Neuronal stem cell (in vitro differentiated cells): Measurements from ENCODE around the gene RBFOX2.

Source experiments
- DNase-seq: peaks from one replicate; pipeline ENCODE4 v3.0.0-alpha.2; 2013; ENCODE audit warnings: low spot score
- H2AFZ ChIP-seq: one replicate; pipeline ENCODE4 v1.6.1; 2013; ENCODE audit warnings: mild to moderate bottlenecking, low read length, inconsistent platforms
- H2AK5ac ChIP-seq: 2 replicates; pipeline ENCODE4 v1.6.1; 2013; ENCODE audit warnings: low read depth, mild to moderate bottlenecking, inconsistent platforms, low read length, moderate library complexity, mixed read lengths
- H2BK120ac ChIP-seq: 2 replicates; pipeline ENCODE4 v1.6.1; 2013; ENCODE audit warnings: low read depth, mild to moderate bottlenecking, inconsistent platforms, low read length, moderate library complexity, mixed read lengths
- H2BK12ac ChIP-seq: one replicate; pipeline ENCODE4 v1.6.1; 2013; ENCODE audit warnings: low read length, inconsistent platforms
- H2BK15ac ChIP-seq: 2 replicates; pipeline ENCODE4 v1.6.1; 2013; ENCODE audit warnings: mild to moderate bottlenecking, low read length, inconsistent platforms, mixed read lengths
- H2BK5ac ChIP-seq: one replicate; pipeline ENCODE4 v1.6.1; 2013; ENCODE audit warnings: inconsistent platforms, mild to moderate bottlenecking, low read length, moderate library complexity
- H3K14ac ChIP-seq: one replicate; pipeline ENCODE4 v1.6.1; 2013; ENCODE audit warnings: low read length, inconsistent platforms
- H3K18ac ChIP-seq: 2 replicates; pipeline ENCODE4 v1.6.1; 2013; ENCODE audit warnings: low read length, inconsistent platforms
- H3K23ac ChIP-seq: 2 replicates; pipeline ENCODE4 v1.6.1; 2013; ENCODE audit warnings: low read depth, mild to moderate bottlenecking, mixed read lengths, low read length, inconsistent platforms; ENCODE audit not compliant: poor library complexity
- H3K27ac ChIP-seq: replicated peaks from 3 replicates; pipeline ENCODE4 v1.5.1; 2013; ENCODE audit warnings: low read length, inconsistent platforms
- H3K27me3 ChIP-seq, 3 experiments: 2 replicates each; pipeline ENCODE4 v1.6.1; 2013; ENCODE audit warnings: low read length in 3 of 3, mild to moderate bottlenecking in 2 of 3, inconsistent platforms in 1 of 3, low read depth in 1 of 3, mixed read lengths in 1 of 3, moderate library complexity in 1 of 3; ENCODE audit not compliant: control insufficient read depth in 3 of 3, insufficient read depth in 3 of 3
- H3K36me3 ChIP-seq, 2 donors: replicated peaks in 1 of 2; 2 replicates each; pipeline ENCODE4 v1.6.1; 2013; ENCODE audit warnings: low read length in 2 of 2; ENCODE audit not compliant: control insufficient read depth in 2 of 2, insufficient read depth in 2 of 2
- H3K4ac ChIP-seq: 2 replicates; pipeline ENCODE4 v1.6.1; 2013; ENCODE audit warnings: inconsistent platforms, mild to moderate bottlenecking, low read length, moderate library complexity
- H3K4me1 ChIP-seq, 2 donors: 1 replicate in 1 of 2; 2 replicates in 1 of 2; pipeline ENCODE4 v1.6.1; 2013; ENCODE audit warnings: low read length in 2 of 2, low read depth in 1 of 2; ENCODE audit not compliant: control insufficient read depth in 2 of 2, insufficient read depth in 1 of 2
- H3K4me2 ChIP-seq: one replicate; pipeline ENCODE4 v1.6.1; 2013; ENCODE audit warnings: mild to moderate bottlenecking, low read length, inconsistent platforms; ENCODE audit not compliant: insufficient read depth, poor library complexity, severe bottlenecking
- H3K4me3 ChIP-seq, 2 donors: 2 replicates each; pipeline ENCODE4 v1.5.1; 2013; ENCODE audit warnings: low read length in 2 of 2, mild to moderate bottlenecking in 2 of 2, inconsistent platforms in 1 of 2, moderate library complexity in 1 of 2
- H3K79me1 ChIP-seq: one replicate; pipeline ENCODE4 v1.6.1; 2013; ENCODE audit warnings: low read depth, mild to moderate bottlenecking, inconsistent platforms, low read length, moderate library complexity
- H3K9ac ChIP-seq: one replicate; pipeline ENCODE4 v1.6.1; 2013; ENCODE audit warnings: mild to moderate bottlenecking, low read depth, low read length, inconsistent platforms; ENCODE audit not compliant: poor library complexity
- H3K9me3 ChIP-seq, 2 donors: replicated peaks in 1 of 2; 2 replicates each; pipeline versions ENCODE3 to v1.6.1; 2013; ENCODE audit warnings: low read length in 2 of 2, mild to moderate bottlenecking in 2 of 2, inconsistent platforms in 1 of 2, low read depth in 1 of 2, mixed read lengths in 1 of 2, moderate library complexity in 1 of 2; ENCODE audit not compliant: control insufficient read depth in 2 of 2, insufficient read depth in 1 of 2
- H4K8ac ChIP-seq: one replicate; pipeline ENCODE4 v1.6.1; 2013; ENCODE audit warnings: low read depth, mild to moderate bottlenecking, inconsistent platforms, low read length, moderate library complexity
- H4K91ac ChIP-seq: one replicate; pipeline ENCODE4 v1.6.1; 2013; ENCODE audit warnings: low read length, low read depth, mild to moderate bottlenecking, inconsistent platforms; ENCODE audit not compliant: poor library complexity
- WGBS, 2 donors: extraction: QIAGEN DNeasy Blood & Tissue Kit; methylation state at CpG; one replicate each; pipeline ENCODE4 v1.1.7; 2013; ENCODE audit warnings: missing lambda C conversion rate in 2 of 2, mixed read lengths in 1 of 2; ENCODE audit not compliant: insufficient read length in 2 of 2, insufficient replicate concordance in 1 of 2; ENCODE audit errors: extremely low coverage in 2 of 2; 5-methylcytosine and 5-hydroxymethylcytosine counted together

The RBFOX2 gene

GRCh38 chr22:36032611-36033010 is 4.0 kb upstream of the RBFOX2 start:
- no peak overlapping the region for H3K9ac ChIP-seq
- no peak overlapping the region for H2AK5ac ChIP-seq
- no CpG with 5 or more reads among the region's 6 CpGs for WGBS, 2 donors
- H3K36me3 ChIP-seq = no peaks in the 10 kb centered on the region
- no peak overlapping the region for H4K8ac ChIP-seq
- no peak overlapping the region for H3K4ac ChIP-seq
- H2BK5ac ChIP-seq = no peak overlapping the region
- no peak overlapping the region for H2AFZ ChIP-seq
- H3K4me2 ChIP-seq = no peak overlapping the region
- no peak overlapping the region for H3K4me3 ChIP-seq
- H3K4me1 ChIP-seq = peaks cover 2 to 9% of the 10 kb centered on the region in 2 donors
- no peak overlapping the region for H2BK120ac ChIP-seq
- no peaks in the 10 kb centered on the region for H3K9me3 ChIP-seq
- no peak overlapping the region for H3K18ac ChIP-seq
- peaks cover 0 to 2% (median 0%) of the 10 kb centered on the region in 3 experiments for H3K27me3 ChIP-seq
- H2BK15ac ChIP-seq = no peak overlapping the region
- no peak for DNase-seq
- no peak overlapping the region for H4K91ac ChIP-seq
- H3K14ac ChIP-seq = no peak overlapping the region
- no peaks in the 10 kb centered on the region for H3K79me1 ChIP-seq
- no peak overlapping the region for H2BK12ac ChIP-seq
- H3K27ac ChIP-seq = no peak overlapping the region
- H3K23ac ChIP-seq = no peak overlapping the region

GRCh38 chr22:36029406-36029755 is 757 bp upstream of the RBFOX2 start:
- Histone ChIP-seq H2BK12ac (no peak overlapping the region), H3K27ac (no peak overlapping the region), H4K8ac (no peak overlapping the region), H3K4ac (no peak overlapping the region), H4K91ac (no peak overlapping the region), H3K36me3 (peaks cover 0 to 10% of the 10 kb centered on the region in 2 donors), H3K79me1 (peaks cover 2% of the 10 kb centered on the region), H3K27me3 (no peaks in the 10 kb centered on the region), H2BK120ac (no peak overlapping the region), H3K9me3 (no peaks in the 10 kb centered on the region), H3K4me2 (peak overlapping the region; percentile 26), H3K18ac (no peak overlapping the region), H3K4me1 (peaks cover 10 to 11% of the 10 kb centered on the region in 2 donors), H3K14ac (no peak overlapping the region), H3K9ac (no peak overlapping the region), H2BK15ac (no peak overlapping the region), H3K4me3 (peak overlapping the region; percentile 43 to 68), H3K23ac (no peak overlapping the region), H2BK5ac (no peak overlapping the region), H2AK5ac (no peak overlapping the region), H2AFZ (peak overlapping the region; percentile 80)
- WGBS, 2 donors = no CpG with 5 or more reads among the region's 7 CpGs
- no peak for DNase-seq

GRCh38 chr22:36027935-36028645 is 534 bp downstream of the RBFOX2 start:
- peak overlapping the region; percentile 96 for H3K27ac ChIP-seq
- no peaks in the 10 kb centered on the region for H3K27me3 ChIP-seq
- H3K4me2 ChIP-seq = peak overlapping the region; percentile 61
- H2BK12ac ChIP-seq = no peak overlapping the region
- no CpG with 5 or more reads among the region's 87 CpGs for WGBS, 2 donors
- H3K36me3 ChIP-seq = peaks cover 0 to 16% of the 10 kb centered on the region in 2 donors
- H4K8ac ChIP-seq = no peak overlapping the region
- peak overlapping the region; percentile 92 for H2AFZ ChIP-seq
- H2BK120ac ChIP-seq = no peak overlapping the region
- H2AK5ac ChIP-seq = peak overlapping the region; percentile 95
- H3K23ac ChIP-seq = peak overlapping the region; percentile 80
- H2BK15ac ChIP-seq = no peak overlapping the region
- H3K9me3 ChIP-seq = no peaks in the 10 kb centered on the region
- peak overlapping the region; percentile 95 for H2BK5ac ChIP-seq
- peaks cover 11 to 17% of the 10 kb centered on the region in 2 donors for H3K4me1 ChIP-seq
- peak; percentile 72 for DNase-seq
- peak overlapping the region; percentile 98 for H3K18ac ChIP-seq
- H3K14ac ChIP-seq = peak overlapping the region; percentile 17
- H3K9ac ChIP-seq = peak overlapping the region; percentile 99
- peaks cover 2% of the 10 kb centered on the region for H3K79me1 ChIP-seq
- peak overlapping the region; percentile 10 for H3K4ac ChIP-seq
- H3K4me3 ChIP-seq = peak overlapping the region; percentile 69 to 99
- H4K91ac ChIP-seq = no peak overlapping the region

GRCh38 chr22:36027579-36027934 is 1.1 kb downstream of the RBFOX2 start:
- Histone ChIP-seq H2BK120ac (no peak overlapping the region), H4K91ac (no peak overlapping the region), H3K18ac (peak overlapping the region; percentile 1), H3K4me2 (peak overlapping the region; percentile 61), H3K79me1 (peaks cover 2% of the 10 kb centered on the region), H3K27me3 (no peaks in the 10 kb centered on the region), H3K4me3 (peak overlapping the region; percentile 69 to 99), H3K23ac (peak overlapping the region; percentile 80), H2BK12ac (no peak overlapping the region), H3K14ac (peak overlapping the region; percentile 17), H3K4me1 (peaks cover 12 to 17% of the 10 kb centered on the region in 2 donors), H4K8ac (no peak overlapping the region), H3K4ac (peak overlapping the region; percentile 10), H3K27ac (peak overlapping the region; percentile 92), H3K9me3 (no peaks in the 10 kb centered on the region), H2BK5ac (peak overlapping the region; percentile 95), H2BK15ac (no peak overlapping the region), H2AK5ac (peak overlapping the region; percentile 95), H3K36me3 (peaks cover 0 to 21% of the 10 kb centered on the region in 2 donors), H2AFZ (peak overlapping the region; percentile 92), H3K9ac (peak overlapping the region; percentile 95)
- no CpG with 5 or more reads among the region's 7 CpGs for WGBS, 2 donors
- DNase-seq = no peak
